Adrenal gland (tissue), 12 donors: ENCODE data around the gene QSER1. TPM values are rescaled to one million over a fixed set of nuclear protein-coding genes. Genes with fewer than 3 reads are reported as not detected.

Source experiments
- DNase-seq, 7 donors: peaks; one replicate each; pipeline ENCODE4 v3.0.0-alpha.2; 2019 to 2020
- H3K27ac ChIP-seq, 5 donors: fragments of 200-600 bp; sonication (generic) in 4 of 5; 1 replicate in 3 of 5; 2 replicates in 2 of 5; pipeline versions ENCODE4 v1.5.1 to v1.8.0; 2016 to 2020; ENCODE audit warnings: mild to moderate bottlenecking in 1 of 5
- H3K27me3 ChIP-seq: fragments of 200-600 bp; 2 replicates; pipeline ENCODE4 v1.8.0; 2021
- H3K36me3 ChIP-seq, 2 donors: fragments of 200-600 bp; replicated peaks in 1 of 2; 1 replicate in 1 of 2; 2 replicates in 1 of 2; pipeline versions ENCODE4 v1.5.1 to v1.8.0; 2018 to 2022
- H3K4me1 ChIP-seq, 2 donors: fragments of 200-600 bp; replicated peaks in 1 of 2; 1 replicate in 1 of 2; 2 replicates in 1 of 2; pipeline versions ENCODE4 v1.5.1 to v1.8.0; 2018 to 2021
- H3K4me3 ChIP-seq, 4 donors: fragments of 200-600 bp; sonication (generic) in 3 of 4; one replicate each; pipeline ENCODE4 v1.5.1; 2016 to 2018
- H3K9me3 ChIP-seq, 3 donors: fragments of 200-600 bp; sonication (generic) in 1 of 3; replicated peaks in 1 of 3; 1 replicate in 2 of 3; 2 replicates in 1 of 3; pipeline versions ENCODE4 v1.5.1 to v1.8.0; 2016 to 2021
- POLR2A ChIP-seq, 2 donors: fragments of 450-650 bp; IDR thresholded peaks; one replicate each; pipeline ENCODE4 v1.6.1; 2017; ENCODE audit warnings: antibody characterized with exemption in 2 of 2, mild to moderate bottlenecking in 2 of 2, moderate library complexity in 1 of 2
- WGBS, 4 donors: extraction: QIAGEN DNeasy Blood & Tissue Kit in 2 of 4; methylation state at CpG; one replicate each; pipeline versions ENCODE4 v1.1.5 to v1.1.7; 2013 to 2017; 5-methylcytosine and 5-hydroxymethylcytosine counted together
- intact Hi-C, 2 donors: fragments of 100-400 bp; cut with DNase I; formaldehyde crosslinking; loops; one replicate each; pipeline versions ENCODE4 v1.14.1 to v1.15.0; 2022 to 2023
- polyA plus RNA-seq, 3 donors: library from polyadenylated mRNA; stranded (reverse); fragments of 200-250 nt in 2 of 3; fragments of 350-450 nt in 1 of 3; fragmentation: Illumina TruSeq in 1 of 3; extraction: RNeasy Lipid Tissue Mini Kit (QIAGEN cat#74804) in 1 of 3; gene quantifications; one replicate each; pipeline ENCODE4 v1.2.3, GENCODE V29; 2013 to 2014
- total RNA-seq, 9 donors: library from RNA; depleted of rRNA in 4 of 9; stranded (reverse); fragments of >200 nt in 4 of 9; fragments of 120-200 nt in 1 of 9; fragmentation: NEBNext Ultra II Directional in 1 of 9; extraction: Animal tissue kit (Norgen Biotek cat#: 25700) in 1 of 9; gene quantifications; one replicate each; pipeline versions ENCODE4 v1.1.0 to v1.2.4, GENCODE V29; 2013 to 2023
- TF ChIP-seq, protein P1 (sequence below), 6 experiments: fragments of 450-650 bp in 4 of 6; fragments of 200-600 bp in 2 of 6; sonication (generic) in 1 of 6; IDR thresholded peaks; 1 replicate in 5 of 6; 2 replicates in 1 of 6; pipeline versions ENCODE4 v1.5.1 to v1.8.0; 2016 to 2021; ENCODE audit warnings: antibody characterized with exemption in 6 of 6, mild to moderate bottlenecking in 2 of 6, moderate library complexity in 1 of 6
- donor health status: healthy with polysubstance abuse.
- donor health status: Bipolar disorder and iron deficiency.
- donor health status: DM: yes; HTN: yes; CAD: no.
- donor health status: DM: no; HTN: no; CAD: no.
- donor health status: DM: no; HTN: no; CAD: no.
- donor health status: DM: yes; HTN: yes; CAD: no.

QSER1 gene
- total and polyA plus RNA-seq, 12 donors: 2.4 to 27.2 (median 18.9) TPM

DNA sequence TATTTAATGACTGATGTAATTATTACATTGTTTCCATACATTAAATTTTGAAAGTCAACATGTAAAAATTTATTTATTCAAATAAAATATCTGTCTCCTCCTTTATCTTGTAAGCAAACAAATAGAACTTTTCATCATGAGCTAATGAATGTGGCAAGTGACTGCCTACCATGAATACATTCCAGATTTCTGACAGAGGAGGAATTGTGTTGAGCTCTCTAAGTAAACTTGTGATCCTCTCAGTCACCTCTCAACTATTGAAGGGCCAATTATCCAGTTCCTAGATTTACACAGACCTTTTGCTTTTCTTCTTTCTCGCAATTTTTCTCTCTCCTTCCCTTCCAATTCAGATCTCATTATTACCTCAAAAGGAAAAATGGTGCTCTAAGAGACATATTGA lies 41.4 kb upstream of the QSER1 start:
- TF ChIP-seq, protein P1, sequence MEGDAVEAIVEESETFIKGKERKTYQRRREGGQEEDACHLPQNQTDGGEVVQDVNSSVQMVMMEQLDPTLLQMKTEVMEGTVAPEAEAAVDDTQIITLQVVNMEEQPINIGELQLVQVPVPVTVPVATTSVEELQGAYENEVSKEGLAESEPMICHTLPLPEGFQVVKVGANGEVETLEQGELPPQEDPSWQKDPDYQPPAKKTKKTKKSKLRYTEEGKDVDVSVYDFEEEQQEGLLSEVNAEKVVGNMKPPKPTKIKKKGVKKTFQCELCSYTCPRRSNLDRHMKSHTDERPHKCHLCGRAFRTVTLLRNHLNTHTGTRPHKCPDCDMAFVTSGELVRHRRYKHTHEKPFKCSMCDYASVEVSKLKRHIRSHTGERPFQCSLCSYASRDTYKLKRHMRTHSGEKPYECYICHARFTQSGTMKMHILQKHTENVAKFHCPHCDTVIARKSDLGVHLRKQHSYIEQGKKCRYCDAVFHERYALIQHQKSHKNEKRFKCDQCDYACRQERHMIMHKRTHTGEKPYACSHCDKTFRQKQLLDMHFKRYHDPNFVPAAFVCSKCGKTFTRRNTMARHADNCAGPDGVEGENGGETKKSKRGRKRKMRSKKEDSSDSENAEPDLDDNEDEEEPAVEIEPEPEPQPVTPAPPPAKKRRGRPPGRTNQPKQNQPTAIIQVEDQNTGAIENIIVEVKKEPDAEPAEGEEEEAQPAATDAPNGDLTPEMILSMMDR (IDR thresholded peaks at IDR 0.05): no peak
- no peak for TF ChIP-seq POLR2A (IDR thresholded peaks at IDR 0.05)

DNA sequence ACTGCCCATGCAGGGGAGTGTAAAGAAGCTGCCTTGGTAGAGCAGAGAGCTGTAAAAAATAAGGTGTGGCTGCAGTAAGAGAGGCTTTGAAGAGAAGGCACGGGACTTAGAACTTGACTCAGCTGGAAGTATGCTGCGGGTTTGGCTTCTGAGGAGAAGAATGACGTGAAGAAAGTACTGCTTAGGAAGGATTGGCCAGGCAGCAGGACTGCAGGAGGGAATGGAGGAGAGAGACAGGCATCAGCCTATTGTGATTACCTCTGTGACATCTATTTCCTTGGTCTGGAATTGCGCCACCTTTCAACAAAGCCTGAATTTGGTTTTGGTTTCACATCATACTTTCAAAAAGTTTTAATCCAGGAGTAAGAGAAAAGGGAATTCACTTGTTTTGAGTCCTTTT lies 40.4 kb upstream of the QSER1 start:
- H3K36me3 ChIP-seq: no peaks in the 10 kb centered on the region
- no peak overlapping the region for H3K4me3 ChIP-seq
- H3K27ac ChIP-seq: no peak overlapping the region
- TF ChIP-seq, protein P1 (IDR thresholded peaks at IDR 0.05): no peak
- TF ChIP-seq POLR2A (IDR thresholded peaks at IDR 0.05): no peak
- intact Hi-C loops: no loop called here
- H3K4me1 ChIP-seq: no peaks in the 10 kb centered on the region
- H3K27me3 ChIP-seq: no peaks in the 10 kb centered on the region
- no peaks in the 10 kb centered on the region for H3K9me3 ChIP-seq
- DNase-seq: no peak
- WGBS, 4 donors: 66 to 76% (median 69%) methylated on average over 4 of the region's 4 CpGs

More for the DNA sequence above, 41.4 kb upstream of the QSER1 start:
- intact Hi-C loops: no loop called here
- Histone ChIP-seq H3K9me3 (no peaks in the 10 kb centered on the region), H3K27me3 (no peaks in the 10 kb centered on the region), H3K4me3 (no peak overlapping the region), H3K4me1 (no peaks in the 10 kb centered on the region), H3K27ac (no peak overlapping the region), H3K36me3 (no peaks in the 10 kb centered on the region)
- no peak for DNase-seq
- WGBS, 4 donors: 78 to 97% (median 93%) methylated on average over 1 of the region's 1 CpG

DNA sequence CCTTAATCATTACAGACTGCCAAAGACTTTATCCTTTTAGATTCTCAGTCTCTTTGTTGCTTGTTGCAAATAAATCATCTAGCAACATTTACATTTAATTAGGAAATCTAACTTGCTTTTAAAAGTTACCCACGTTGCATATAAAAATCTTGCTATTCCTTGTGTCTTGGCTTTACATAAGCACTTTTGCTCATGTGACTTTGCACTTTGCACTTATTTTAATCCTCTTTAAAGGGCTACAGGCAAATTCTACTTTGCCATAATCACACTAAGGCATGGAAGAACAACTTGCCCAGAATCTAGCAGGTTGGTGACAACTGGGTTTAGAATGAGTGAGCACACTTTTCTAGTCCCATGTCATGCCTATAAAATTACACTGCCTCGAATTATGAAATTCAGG lies 37.0 kb upstream of the QSER1 start:
- WGBS, 4 donors: 68 to 78% (median 73%) methylated on average over 2 of the region's 2 CpGs
- Histone ChIP-seq H3K27ac (no peak overlapping the region), H3K27me3 (no peaks in the 10 kb centered on the region), H3K4me3 (no peak overlapping the region), H3K36me3 (no peaks in the 10 kb centered on the region), H3K9me3 (no peaks in the 10 kb centered on the region), H3K4me1 (no peaks in the 10 kb centered on the region)
- DNase-seq: no peak
- intact Hi-C loops: no loop called here
- no peak for TF ChIP-seq POLR2A (IDR thresholded peaks at IDR 0.05)
- TF ChIP-seq, protein P1 (IDR thresholded peaks at IDR 0.05): no peak

DNA sequence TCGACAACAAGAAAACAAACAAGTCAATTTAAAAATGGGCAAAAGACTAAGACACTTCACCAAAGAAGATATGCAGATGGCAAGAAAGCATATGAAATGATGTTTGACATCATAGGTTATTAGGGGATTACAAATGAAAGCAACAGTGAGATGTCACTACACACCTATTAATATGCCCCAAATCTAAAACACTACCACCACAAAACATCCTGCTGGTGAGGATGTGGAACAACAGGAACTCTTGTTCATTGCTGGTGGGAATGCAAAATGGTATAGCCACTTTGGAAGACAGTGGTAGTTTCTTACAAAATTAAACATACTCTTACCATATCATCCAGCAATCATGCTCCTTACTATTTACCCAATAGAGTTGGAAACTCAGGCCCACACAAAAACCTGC lies 33.9 kb upstream of the QSER1 start:
- no peak for DNase-seq
- H3K4me1 ChIP-seq: no peaks in the 10 kb centered on the region
- no peaks in the 10 kb centered on the region for H3K27me3 ChIP-seq
- WGBS, 4 donors: 84 to 94% (median 89%) methylated on average over 1 of the region's 1 CpG
- intact Hi-C loops: no loop called here
- TF ChIP-seq, protein P1 (IDR thresholded peaks at IDR 0.05): no peak
- TF ChIP-seq POLR2A (IDR thresholded peaks at IDR 0.05): no peak
- H3K9me3 ChIP-seq: no peaks in the 10 kb centered on the region
- no peaks in the 10 kb centered on the region for H3K36me3 ChIP-seq
- H3K27ac ChIP-seq: no peak overlapping the region
- no peak overlapping the region for H3K4me3 ChIP-seq
